Measurements from ENCODE around the gene NOTO.
A peak's percentile ranks its signal among the peaks of the same experiment; 100 is the strongest.
"Not testable (repeated sequence)": the region's sequence is repeated elsewhere in the genome, so short reads cannot be mapped to it uniquely, and the experiment has no call there.

Gene NOTO, protein sequence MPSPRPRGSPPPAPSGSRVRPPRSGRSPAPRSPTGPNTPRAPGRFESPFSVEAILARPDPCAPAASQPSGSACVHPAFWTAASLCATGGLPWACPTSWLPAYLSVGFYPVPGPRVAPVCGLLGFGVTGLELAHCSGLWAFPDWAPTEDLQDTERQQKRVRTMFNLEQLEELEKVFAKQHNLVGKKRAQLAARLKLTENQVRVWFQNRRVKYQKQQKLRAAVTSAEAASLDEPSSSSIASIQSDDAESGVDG

DNA sequence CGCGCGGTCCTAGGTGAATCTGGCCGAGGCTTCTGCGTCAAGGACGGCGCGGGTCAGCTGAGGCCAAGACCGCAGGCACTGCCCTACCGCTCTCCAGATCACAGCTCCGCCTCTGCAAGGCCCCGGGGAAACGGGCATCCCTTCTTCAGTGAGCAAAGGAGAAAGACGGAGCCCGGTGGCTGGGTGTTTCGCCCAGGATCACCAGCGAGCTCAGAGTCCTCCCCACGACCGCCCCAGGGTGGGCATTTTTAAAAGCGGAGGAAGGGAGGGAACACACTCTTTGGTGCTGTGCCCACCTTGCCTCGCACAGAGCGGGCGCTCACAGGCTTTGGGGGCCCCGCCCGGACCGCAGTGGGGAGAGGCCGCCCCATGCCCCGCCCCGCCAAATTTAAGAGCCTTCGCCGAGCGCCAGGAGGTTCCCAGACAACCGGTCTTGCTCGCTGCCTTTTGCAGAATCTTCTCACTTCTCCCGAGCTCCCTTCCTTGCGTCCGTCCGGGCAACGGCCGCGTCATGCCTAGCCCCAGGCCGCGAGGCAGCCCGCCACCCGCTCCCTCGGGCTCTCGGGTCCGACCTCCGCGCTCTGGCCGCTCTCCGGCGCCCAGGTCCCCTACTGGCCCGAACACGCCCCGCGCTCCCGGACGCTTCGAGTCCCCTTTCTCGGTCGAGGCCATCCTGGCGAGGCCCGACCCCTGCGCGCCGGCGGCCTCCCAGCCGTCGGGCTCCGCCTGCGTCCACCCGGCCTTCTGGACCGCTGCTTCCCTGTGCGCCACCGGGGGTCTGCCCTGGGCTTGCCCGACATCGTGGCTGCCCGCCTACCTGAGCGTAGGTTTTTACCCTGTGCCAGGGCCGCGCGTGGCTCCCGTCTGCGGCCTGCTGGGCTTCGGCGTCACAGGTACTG is at the start of gene NOTO:
Gene NOTO, plus strand, starts transcription at position 419 of the 899 bp plus-strand sequence. Its CDS starts 93 bp downstream, at position 512.
- peak within 1 kb of the TSS; percentile 37; the same call in 1 of the 2 replicates for H3K27ac ChIP-seq
- TF ChIP-seq ZFX (IDR thresholded peaks at IDR 0.05; ENCODE audit: borderline replicate concordance): no peak
- TF ChIP-seq, protein P1, sequence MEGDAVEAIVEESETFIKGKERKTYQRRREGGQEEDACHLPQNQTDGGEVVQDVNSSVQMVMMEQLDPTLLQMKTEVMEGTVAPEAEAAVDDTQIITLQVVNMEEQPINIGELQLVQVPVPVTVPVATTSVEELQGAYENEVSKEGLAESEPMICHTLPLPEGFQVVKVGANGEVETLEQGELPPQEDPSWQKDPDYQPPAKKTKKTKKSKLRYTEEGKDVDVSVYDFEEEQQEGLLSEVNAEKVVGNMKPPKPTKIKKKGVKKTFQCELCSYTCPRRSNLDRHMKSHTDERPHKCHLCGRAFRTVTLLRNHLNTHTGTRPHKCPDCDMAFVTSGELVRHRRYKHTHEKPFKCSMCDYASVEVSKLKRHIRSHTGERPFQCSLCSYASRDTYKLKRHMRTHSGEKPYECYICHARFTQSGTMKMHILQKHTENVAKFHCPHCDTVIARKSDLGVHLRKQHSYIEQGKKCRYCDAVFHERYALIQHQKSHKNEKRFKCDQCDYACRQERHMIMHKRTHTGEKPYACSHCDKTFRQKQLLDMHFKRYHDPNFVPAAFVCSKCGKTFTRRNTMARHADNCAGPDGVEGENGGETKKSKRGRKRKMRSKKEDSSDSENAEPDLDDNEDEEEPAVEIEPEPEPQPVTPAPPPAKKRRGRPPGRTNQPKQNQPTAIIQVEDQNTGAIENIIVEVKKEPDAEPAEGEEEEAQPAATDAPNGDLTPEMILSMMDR (IDR thresholded peaks at IDR 0.05): no peak

DNA sequence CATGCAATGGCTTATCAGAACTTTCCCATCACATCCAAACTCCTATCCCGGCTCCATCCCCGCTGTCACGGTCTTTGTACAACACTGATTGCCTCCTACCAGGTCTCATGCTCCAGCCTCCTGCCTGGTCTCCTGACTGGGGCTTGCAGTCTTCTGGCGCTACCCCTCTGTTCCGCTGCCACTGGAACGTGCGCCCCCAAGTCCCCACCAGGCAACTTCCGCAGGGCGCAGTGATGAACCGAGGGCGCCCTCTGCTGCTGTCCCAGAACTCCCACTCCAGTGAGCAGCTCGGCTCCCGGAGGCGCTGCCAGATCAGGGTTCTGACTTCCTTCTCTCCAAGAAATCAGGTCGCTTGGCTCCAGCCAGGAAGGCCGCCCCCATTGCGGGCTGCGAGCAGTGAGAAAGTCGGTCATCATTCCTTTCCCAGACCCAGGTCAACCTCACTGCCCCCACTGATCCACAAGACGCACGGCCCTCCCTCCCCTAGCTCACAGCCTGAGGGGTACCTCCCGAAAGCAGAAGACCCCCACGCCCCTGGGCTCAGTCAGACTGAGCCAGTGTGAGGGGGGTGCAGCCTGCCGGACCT is 45.7 kb upstream of the NOTO start:
- TF ChIP-seq ZFX (IDR thresholded peaks at IDR 0.05; ENCODE audit: borderline replicate concordance): no peak
- TF ChIP-seq, protein P1 (IDR thresholded peaks at IDR 0.05): peak; percentile 81

DNA sequence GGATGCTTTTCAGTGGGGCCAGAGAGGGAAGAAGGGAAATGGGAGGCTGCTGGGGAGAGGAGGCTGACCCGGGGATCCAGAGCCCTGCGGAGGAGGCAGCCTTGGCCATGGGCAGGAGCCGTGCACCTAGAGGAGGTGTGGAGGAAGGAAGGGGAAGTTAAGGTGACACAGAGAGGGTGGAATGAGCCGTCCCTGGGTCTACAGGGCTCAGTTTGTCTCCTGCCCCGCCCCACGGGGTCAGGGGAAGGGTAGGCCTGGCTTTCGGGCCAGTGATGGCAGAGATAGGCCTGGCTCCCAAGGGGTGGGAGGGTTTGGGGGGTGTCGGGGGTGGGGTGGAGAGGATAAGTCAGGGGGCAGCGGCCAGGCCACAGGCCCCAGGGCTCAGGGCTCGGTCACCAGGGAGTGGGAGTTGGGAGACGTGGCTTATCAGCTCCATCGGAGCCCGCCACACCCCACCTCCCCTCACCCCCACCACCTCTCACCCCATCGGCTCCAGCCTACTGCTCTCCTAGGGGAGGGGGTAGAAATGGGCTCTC is 39.5 kb upstream of the NOTO start:
- TF ChIP-seq ZFX (IDR thresholded peaks at IDR 0.05; ENCODE audit: borderline replicate concordance): no peak
- H3K27ac ChIP-seq: no peak overlapping the region

More for the DNA sequence above, 45.7 kb upstream of the NOTO start:
- no peak overlapping the region for H3K27ac ChIP-seq

DNA sequence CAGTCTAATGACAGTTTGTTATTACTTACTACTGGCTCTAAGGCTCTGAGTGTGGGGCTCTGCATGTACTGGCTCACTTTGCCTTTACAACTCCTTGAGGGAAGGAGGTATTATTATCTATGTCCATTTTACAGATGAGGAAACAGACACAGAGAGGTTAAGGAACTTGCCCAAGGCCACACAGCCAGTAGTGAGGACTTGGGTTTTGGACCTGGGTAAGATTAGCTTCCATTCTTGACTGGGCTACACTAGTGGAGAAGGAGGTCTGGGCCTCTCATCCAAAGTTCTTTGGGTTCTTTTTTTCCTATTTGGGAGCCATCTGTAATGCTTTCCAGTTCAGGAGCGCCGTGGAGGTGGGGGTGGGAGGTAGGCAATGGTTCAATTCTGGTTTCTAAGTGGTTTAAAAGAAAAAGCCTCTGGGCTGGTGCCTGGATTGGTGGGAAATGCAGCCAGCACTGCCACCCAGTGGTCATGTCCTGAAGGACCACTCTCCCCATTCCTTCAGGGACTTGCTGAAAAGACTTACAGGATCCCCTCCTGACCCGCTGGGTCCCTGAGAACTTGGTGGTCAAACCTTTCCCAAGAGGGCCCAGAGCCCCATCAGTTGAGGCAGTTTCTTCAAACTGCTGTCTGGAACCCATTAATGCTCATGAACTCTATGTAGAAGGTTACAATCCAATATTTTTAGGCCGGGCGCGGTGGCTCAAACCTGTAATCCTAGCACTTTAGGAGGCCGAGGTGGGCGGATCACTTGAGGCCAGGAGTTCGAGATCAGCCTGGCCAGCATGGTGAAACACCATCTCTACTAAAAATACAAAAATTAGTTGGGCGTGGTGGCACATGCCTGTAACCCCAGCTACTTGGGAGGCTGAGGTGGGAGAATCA is 38.6 kb upstream of the NOTO start:
- TF ChIP-seq, protein P1 (IDR thresholded peaks at IDR 0.05): peak; percentile 93
- no peak for TF ChIP-seq ZFX (IDR thresholded peaks at IDR 0.05; ENCODE audit: borderline replicate concordance)
- no peak overlapping the region for H3K27ac ChIP-seq

DNA sequence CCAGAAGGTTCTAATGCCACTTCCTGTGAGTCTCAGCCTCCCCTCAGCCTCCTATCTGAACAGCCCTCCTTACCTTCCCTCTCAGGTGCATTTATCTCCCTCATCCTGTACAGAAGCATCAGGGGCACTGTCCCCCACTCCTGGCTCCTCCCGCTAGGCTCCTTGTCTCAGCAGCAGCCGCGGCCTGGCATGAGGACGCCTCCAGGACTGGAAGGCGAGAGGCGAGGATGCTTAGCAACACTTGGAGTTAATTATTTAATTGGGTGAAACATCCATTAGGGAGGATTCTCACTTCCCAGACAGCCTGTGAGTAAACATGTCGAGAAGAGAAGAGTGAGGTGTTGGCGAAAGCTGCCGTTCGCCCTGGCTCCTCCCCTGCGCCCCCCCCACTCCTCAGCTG is 36.4 kb upstream of the NOTO start:
- H3K27ac ChIP-seq: not testable (repeated sequence)

DNA sequence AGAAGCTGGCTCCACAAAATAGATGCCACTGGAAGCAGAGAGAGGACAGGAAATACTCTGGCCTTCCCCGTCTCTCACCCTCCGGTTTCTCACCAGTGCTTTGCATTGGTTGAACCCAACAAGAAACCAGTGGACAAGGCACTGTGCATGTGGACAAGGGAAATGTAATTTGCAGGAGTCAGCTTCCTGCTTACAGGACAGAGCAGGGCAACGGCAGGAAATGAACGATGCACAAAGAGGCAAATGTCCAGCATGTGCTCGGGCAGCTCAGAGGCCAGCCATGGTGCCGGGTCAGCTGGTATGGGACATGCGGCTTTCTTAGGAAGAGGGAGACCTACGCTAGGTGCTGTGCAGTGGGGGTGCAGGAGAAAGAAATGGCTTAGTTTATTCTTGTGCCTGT is 35.6 kb upstream of the NOTO start:
- not testable (repeated sequence) for H3K27ac ChIP-seq

DNA sequence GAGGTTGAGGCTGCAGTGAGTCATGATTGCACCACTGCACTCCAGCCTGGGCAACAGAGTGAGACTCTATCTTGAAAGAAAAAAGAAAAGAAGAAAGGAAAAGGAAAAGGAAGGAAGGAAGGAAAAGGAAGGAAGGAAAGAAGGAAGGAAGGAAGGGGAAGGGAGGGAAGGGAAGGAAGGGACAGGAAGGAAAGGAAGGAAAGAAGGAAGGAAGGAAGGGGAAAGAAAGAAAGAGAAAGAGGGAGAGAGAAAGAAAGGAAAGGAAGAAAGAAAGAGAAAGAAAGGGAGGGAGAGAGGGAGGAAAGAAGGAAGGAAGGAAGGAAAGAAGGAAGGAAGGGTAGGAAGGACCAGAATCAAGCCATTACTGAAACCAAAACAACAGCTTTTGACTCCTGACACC is 34.0 kb upstream of the NOTO start:
- not testable (repeated sequence) for H3K27ac ChIP-seq

DNA sequence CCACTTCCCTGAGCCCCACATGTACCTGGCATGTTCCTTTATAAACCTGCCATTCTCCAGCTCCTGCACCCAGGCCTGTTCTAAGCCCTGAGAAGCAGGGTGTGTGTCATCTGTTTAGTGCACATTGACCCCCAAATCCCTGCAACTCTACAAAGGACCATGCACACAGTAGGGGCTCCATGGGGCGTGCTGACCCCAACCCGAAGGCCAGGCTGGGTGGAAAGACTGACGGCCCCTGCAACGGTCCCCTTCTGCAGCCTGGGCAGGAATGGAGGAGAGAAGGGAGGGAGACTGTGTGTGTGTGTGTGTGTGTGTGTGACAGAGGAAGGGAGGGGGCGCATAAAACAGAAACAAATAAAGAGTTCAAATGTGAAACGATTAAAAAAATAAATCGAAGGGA is 32.0 kb upstream of the NOTO start:
- not testable (repeated sequence) for H3K27ac ChIP-seq

DNA sequence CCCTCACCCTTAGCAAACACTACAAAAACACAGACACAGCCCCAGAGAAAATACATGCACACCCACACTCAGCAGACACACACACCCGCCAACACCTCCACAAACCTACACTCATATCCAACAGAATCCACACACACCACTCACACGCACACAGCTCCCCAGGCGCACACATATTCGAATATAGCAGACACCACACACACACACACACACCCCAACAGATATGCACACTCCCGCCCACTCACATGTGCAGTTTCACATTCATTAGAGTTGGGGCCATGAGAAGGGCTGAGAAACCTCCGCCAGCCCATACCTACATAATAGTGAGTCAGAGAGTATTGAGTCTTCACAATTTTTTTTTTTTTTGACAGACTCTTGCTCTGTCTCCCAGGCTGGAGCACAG is 29.4 kb upstream of the NOTO start:
- no peak for TF ChIP-seq ZFX (IDR thresholded peaks at IDR 0.05; ENCODE audit: borderline replicate concordance)
- TF ChIP-seq, protein P1 (IDR thresholded peaks at IDR 0.05): no peak
- H3K27ac ChIP-seq: no peak overlapping the region
